ENCODE measurements around the gene CMTM1.

DNA sequence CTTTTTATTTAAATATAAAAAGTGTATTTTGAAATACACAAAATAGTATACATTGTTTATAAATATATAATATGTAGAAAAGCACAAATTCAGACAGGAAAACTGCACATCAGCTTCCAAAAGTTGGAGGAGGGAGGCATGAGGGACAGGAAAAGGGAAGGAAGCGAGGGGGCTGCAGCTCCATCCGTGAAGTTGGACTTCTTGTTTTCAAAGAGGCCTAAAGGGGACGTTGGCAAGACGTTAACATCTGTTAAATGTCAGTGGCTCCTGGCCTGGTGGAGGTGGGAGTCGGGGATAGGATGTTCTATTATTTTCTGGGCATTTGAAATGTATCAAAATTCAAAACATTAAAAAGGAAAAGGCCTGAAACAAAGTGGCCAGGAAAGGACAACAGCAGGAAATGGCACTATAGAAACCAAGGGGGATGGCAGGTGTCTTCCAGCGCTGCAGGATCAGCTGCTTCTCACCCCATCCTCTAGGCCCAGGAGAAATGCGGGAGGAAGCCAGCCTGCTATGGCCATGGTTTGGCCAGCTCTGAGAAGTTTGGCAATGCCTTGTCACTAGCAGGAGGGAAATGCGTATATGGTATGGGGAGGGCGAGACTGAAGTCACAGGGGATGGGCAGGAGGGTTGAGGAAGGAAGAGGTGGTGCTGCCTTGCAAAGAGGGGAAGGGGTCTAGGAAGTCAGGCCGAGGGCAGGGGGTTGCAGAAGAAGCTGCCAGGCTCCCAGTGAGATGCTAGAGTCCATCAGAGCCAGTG, 19.4 kb downstream of the CMTM1 start:
- TF ChIP-seq, protein P1, sequence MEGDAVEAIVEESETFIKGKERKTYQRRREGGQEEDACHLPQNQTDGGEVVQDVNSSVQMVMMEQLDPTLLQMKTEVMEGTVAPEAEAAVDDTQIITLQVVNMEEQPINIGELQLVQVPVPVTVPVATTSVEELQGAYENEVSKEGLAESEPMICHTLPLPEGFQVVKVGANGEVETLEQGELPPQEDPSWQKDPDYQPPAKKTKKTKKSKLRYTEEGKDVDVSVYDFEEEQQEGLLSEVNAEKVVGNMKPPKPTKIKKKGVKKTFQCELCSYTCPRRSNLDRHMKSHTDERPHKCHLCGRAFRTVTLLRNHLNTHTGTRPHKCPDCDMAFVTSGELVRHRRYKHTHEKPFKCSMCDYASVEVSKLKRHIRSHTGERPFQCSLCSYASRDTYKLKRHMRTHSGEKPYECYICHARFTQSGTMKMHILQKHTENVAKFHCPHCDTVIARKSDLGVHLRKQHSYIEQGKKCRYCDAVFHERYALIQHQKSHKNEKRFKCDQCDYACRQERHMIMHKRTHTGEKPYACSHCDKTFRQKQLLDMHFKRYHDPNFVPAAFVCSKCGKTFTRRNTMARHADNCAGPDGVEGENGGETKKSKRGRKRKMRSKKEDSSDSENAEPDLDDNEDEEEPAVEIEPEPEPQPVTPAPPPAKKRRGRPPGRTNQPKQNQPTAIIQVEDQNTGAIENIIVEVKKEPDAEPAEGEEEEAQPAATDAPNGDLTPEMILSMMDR (conservative IDR thresholded peaks at IDR 0.05; ENCODE audit: low read length) = no peak
- no peak for TF ChIP-seq EZH2phosphoT487 (IDR thresholded peaks at IDR 0.05; ENCODE audit: borderline replicate concordance)
